ENCODE measurements around the gene MBTPS1.

DNA sequence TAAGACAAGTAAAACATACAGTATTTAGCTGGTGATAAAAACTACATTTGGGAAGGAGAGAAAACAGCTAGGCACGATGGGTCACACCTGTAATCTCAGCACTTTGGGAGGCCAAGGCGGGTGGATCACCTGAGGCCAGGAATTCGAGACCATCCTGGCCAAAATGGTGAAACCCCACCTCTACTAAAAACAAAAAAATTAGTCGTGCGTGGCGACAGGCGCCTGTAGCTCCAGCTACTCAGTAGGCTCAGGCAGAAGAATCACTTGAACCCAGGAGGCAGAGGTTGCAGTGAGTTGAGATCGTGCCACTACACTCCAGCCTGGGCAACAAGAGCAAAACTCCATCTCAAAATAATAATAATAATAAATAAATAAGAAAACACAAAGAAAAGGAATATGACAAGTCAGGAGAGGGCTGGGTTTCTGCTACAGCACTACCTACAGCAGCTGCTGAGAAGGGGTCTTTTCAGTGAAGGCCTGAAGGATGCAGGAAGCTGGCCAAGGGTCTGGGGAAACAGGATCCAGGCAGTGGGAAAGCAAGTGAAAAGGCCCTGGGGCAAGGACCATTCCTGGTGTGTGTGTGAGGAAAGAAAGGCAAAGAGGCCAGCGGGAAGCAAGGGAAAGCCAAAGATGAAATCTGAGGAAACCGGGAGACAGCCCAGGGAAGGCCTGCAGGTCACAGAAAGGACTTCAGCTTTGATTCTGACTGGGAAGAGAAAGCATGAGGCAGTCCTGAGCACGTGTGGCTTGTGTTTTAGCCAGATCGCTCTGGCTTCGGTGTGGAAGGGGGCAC is 10.6 kb downstream of the MBTPS1 start:
- TF ChIP-seq, protein P1, sequence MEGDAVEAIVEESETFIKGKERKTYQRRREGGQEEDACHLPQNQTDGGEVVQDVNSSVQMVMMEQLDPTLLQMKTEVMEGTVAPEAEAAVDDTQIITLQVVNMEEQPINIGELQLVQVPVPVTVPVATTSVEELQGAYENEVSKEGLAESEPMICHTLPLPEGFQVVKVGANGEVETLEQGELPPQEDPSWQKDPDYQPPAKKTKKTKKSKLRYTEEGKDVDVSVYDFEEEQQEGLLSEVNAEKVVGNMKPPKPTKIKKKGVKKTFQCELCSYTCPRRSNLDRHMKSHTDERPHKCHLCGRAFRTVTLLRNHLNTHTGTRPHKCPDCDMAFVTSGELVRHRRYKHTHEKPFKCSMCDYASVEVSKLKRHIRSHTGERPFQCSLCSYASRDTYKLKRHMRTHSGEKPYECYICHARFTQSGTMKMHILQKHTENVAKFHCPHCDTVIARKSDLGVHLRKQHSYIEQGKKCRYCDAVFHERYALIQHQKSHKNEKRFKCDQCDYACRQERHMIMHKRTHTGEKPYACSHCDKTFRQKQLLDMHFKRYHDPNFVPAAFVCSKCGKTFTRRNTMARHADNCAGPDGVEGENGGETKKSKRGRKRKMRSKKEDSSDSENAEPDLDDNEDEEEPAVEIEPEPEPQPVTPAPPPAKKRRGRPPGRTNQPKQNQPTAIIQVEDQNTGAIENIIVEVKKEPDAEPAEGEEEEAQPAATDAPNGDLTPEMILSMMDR (IDR thresholded peaks at IDR 0.05), result no peak
- no peak for TF ChIP-seq POLR2A (IDR thresholded peaks at IDR 0.05)

All from adrenal gland (tissue), 5 donors.